MM.1S (cell line): ENCODE results near the gene MRPS6.

Experiments used
- DNase-seq: peaks from one replicate; pipeline ENCODE4 v3.0.0-alpha.2; 2015
- H2AFZ ChIP-seq: fragments of 300-600 bp; sonication (generic); 2 replicates; pipeline ENCODE4 v1.6.0; 2016; ENCODE audit warnings: antibody characterized with exemption, low read length
- H3F3A ChIP-seq: fragments of 300-600 bp; sonication (generic); 2 replicates; pipeline ENCODE4 v1.6.1; 2016; ENCODE audit warnings: mild to moderate bottlenecking, antibody characterized with exemption, low read length, moderate library complexity, mixed read lengths; ENCODE audit not compliant: insufficient read depth
- H3K27ac ChIP-seq: fragments of 300-600 bp; sonication (generic); 2 replicates; pipeline ENCODE4 v1.5.1; 2016; ENCODE audit warnings: mild to moderate bottlenecking, low read length
- H3K27me3 ChIP-seq: fragments of 300-600 bp; sonication (generic); replicated peaks from 2 replicates; pipeline ENCODE4 v1.6.0; 2016; ENCODE audit warnings: low read length; ENCODE audit not compliant: insufficient read depth
- H3K36me3 ChIP-seq: fragments of 300-600 bp; sonication (generic); replicated peaks from 2 replicates; pipeline ENCODE4 v1.6.1; 2016; ENCODE audit warnings: mild to moderate bottlenecking, low read length, mixed read lengths; ENCODE audit not compliant: insufficient read depth
- H3K4me1 ChIP-seq: fragments of 300-600 bp; sonication (generic); 2 replicates; pipeline ENCODE4 v1.6.1; 2016; ENCODE audit warnings: low read length, mixed read lengths
- H3K4me2 ChIP-seq: fragments of 300-600 bp; sonication (generic); 2 replicates; pipeline ENCODE4 v1.6.0; 2016; ENCODE audit warnings: low read depth, low read length
- H3K4me3 ChIP-seq: fragments of 300-600 bp; sonication (generic); 2 replicates; pipeline ENCODE4 v1.5.1; 2016; ENCODE audit warnings: low read length, mixed read lengths
- H3K79me2 ChIP-seq: fragments of 300-600 bp; sonication (generic); 2 replicates; pipeline ENCODE4 v1.6.1; 2016; ENCODE audit warnings: mixed run types, low read length, mixed read lengths
- H3K9ac ChIP-seq: fragments of 300-600 bp; sonication (generic); 2 replicates; pipeline ENCODE4 v1.6.1; 2016; ENCODE audit warnings: low read length, mixed read lengths
- H3K9me2 ChIP-seq: fragments of 300-600 bp; sonication (generic); replicated peaks from 2 replicates; pipeline ENCODE4 v1.6.1; 2016; ENCODE audit warnings: mild to moderate bottlenecking, low read length, mixed read lengths; ENCODE audit not compliant: insufficient read depth
- H3K9me3 ChIP-seq: fragments of 300-600 bp; sonication (generic); replicated peaks from 2 replicates; pipeline ENCODE4 v1.6.1; 2016; ENCODE audit warnings: mild to moderate bottlenecking, low read length, mixed read lengths; ENCODE audit not compliant: insufficient read depth
- H4K20me1 ChIP-seq: fragments of 300-600 bp; sonication (generic); 2 replicates; pipeline ENCODE4 v1.6.1; 2016; ENCODE audit warnings: mild to moderate bottlenecking, low read length, moderate library complexity, mixed read lengths; ENCODE audit not compliant: insufficient read depth
- EZH2 ChIP-seq: fragments of 300-600 bp; sonication (generic); optimal IDR thresholded peaks from 2 replicates; pipeline ENCODE3; 2017; ENCODE audit warnings: low read depth, mild to moderate bottlenecking, antibody characterized with exemption, low read length, mixed read lengths
- EZH2phosphoT487 ChIP-seq: fragments of 300-600 bp; sonication (generic); IDR thresholded peaks from 2 replicates; pipeline ENCODE4 v1.6.1; 2018; ENCODE audit warnings: antibody characterized with exemption, low read length
- TF ChIP-seq, protein P1 (sequence below): fragments of 300-600 bp; sonication (generic); IDR thresholded peaks from 2 replicates; pipeline ENCODE4 v1.5.1; 2016; ENCODE audit warnings: antibody characterized with exemption, low read length, mixed read lengths

MRPS6 gene

DNA sequence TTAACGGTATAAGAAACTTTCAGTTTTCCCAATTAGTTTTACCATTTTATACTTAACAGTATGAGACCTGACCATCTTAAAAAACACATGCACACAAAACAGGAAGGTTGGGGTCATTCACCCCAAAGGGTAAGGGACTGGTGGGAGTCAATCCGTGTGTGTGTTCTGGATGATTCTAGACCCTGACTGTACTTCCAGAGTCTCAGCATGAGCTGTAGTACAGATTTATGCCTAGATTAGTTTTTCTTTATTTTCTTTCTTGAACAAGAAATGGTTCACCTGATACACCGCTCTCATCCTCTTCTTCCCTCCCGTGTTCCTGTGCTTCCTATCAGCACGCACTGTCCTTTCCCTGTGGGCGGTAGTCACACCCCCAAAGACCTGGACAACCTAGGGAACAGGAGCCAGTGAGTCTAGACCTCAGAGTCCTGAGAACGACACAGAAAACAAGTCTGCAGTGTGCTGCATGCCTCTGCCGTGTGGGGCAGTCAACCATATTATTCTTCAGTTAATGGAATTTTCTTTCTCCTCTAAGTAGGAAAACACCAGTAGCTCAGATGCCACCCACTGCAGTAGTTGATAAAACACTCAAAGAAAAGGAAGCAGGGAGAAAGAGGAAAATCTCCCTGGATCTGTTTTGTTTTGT is 38.9 kb upstream of the MRPS6 start:
- Histone ChIP-seq H3K27ac (no peak overlapping the region), H3K9ac (no peak overlapping the region), H3K9me3 (no peaks in the 10 kb centered on the region), H3F3A (no peaks in the 10 kb centered on the region), H3K36me3 (no peaks in the 10 kb centered on the region), H3K4me1 (peaks cover 10% of the 10 kb centered on the region), H3K27me3 (no peaks in the 10 kb centered on the region), H4K20me1 (no peaks in the 10 kb centered on the region), H3K4me2 (no peak overlapping the region), H3K4me3 (no peak overlapping the region), H2AFZ (no peak overlapping the region), H3K9me2 (no peaks in the 10 kb centered on the region), H3K79me2 (no peaks in the 10 kb centered on the region)
- no peak for DNase-seq
- TF ChIP-seq, protein P1, sequence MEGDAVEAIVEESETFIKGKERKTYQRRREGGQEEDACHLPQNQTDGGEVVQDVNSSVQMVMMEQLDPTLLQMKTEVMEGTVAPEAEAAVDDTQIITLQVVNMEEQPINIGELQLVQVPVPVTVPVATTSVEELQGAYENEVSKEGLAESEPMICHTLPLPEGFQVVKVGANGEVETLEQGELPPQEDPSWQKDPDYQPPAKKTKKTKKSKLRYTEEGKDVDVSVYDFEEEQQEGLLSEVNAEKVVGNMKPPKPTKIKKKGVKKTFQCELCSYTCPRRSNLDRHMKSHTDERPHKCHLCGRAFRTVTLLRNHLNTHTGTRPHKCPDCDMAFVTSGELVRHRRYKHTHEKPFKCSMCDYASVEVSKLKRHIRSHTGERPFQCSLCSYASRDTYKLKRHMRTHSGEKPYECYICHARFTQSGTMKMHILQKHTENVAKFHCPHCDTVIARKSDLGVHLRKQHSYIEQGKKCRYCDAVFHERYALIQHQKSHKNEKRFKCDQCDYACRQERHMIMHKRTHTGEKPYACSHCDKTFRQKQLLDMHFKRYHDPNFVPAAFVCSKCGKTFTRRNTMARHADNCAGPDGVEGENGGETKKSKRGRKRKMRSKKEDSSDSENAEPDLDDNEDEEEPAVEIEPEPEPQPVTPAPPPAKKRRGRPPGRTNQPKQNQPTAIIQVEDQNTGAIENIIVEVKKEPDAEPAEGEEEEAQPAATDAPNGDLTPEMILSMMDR: no peak
- TF ChIP-seq EZH2 (no peak), EZH2phosphoT487 (no peak)

GRCh38 chr21:34035619-34036354 is 37.6 kb upstream of the MRPS6 start:
- TF ChIP-seq, protein P1: no peak
- TF ChIP-seq EZH2 (no peak), EZH2phosphoT487 (no peak)
- Histone ChIP-seq H4K20me1 (no peaks in the 10 kb centered on the region), H3K9me3 (no peaks in the 10 kb centered on the region), H3K4me3 (no peak overlapping the region), H3K4me2 (no peak overlapping the region), H3F3A (no peaks in the 10 kb centered on the region), H3K9me2 (no peaks in the 10 kb centered on the region), H3K36me3 (no peaks in the 10 kb centered on the region), H3K79me2 (no peaks in the 10 kb centered on the region), H3K4me1 (peaks cover 10% of the 10 kb centered on the region), H3K27me3 (no peaks in the 10 kb centered on the region), H3K27ac (no peak overlapping the region), H3K9ac (no peak overlapping the region), H2AFZ (no peak overlapping the region)
- DNase-seq: no peak

- H2AFZ ChIP-seq: no peak overlapping the region
- no peak for DNase-seq
- TF ChIP-seq, protein P1: no peak
- no peak for TF ChIP-seq EZH2
- no peak for TF ChIP-seq EZH2phosphoT487
Measured at GRCh38 chr21:34037009-34037795, 36.2 kb upstream of the MRPS6 start.

More at GRCh38 chr21:34037009-34037795, 36.2 kb upstream of the MRPS6 start:
- Histone ChIP-seq H3K79me2 (no peaks in the 10 kb centered on the region), H3F3A (no peaks in the 10 kb centered on the region), H3K9ac (no peak overlapping the region), H3K36me3 (no peaks in the 10 kb centered on the region), H3K27ac (no peak overlapping the region), H3K9me3 (no peaks in the 10 kb centered on the region), H4K20me1 (no peaks in the 10 kb centered on the region), H3K9me2 (no peaks in the 10 kb centered on the region), H3K27me3 (no peaks in the 10 kb centered on the region), H3K4me1 (peaks cover 4% of the 10 kb centered on the region; the same call in 1 of the 2 replicates), H3K4me3 (no peak overlapping the region), H3K4me2 (no peak overlapping the region)
